Nephron progenitor cell (in vitro differentiated cells): ENCODE results near the gene PALLD.

Experiments
- DNase-seq: peaks from one replicate; pipeline ENCODE4 v3.0.0; 2021
- H3K27ac Mint-ChIP-seq: 2 replicates; pipeline ENCODE4 v1.8.0; 2021; ENCODE audit warnings: mild to moderate bottlenecking, moderate library complexity, mixed read lengths
- H3K27me3 Mint-ChIP-seq: 2 replicates; pipeline ENCODE4 v1.8.0; 2021; ENCODE audit warnings: mild to moderate bottlenecking, low read depth, mixed read lengths; ENCODE audit not compliant: poor library complexity
- H3K36me3 Mint-ChIP-seq: 2 replicates; pipeline ENCODE4 v1.8.0; 2021; ENCODE audit warnings: low read depth, mixed read lengths
- H3K4me1 Mint-ChIP-seq: 2 replicates; pipeline ENCODE4 v1.8.0; 2021; ENCODE audit warnings: mixed read lengths
- H3K4me3 Mint-ChIP-seq: 2 replicates; pipeline ENCODE4 v1.8.0; 2021; ENCODE audit warnings: mild to moderate bottlenecking, moderate library complexity, mixed read lengths
- H3K9me3 Mint-ChIP-seq: 2 replicates; pipeline ENCODE4 v1.8.0; 2021; ENCODE audit warnings: mild to moderate bottlenecking, moderate library complexity, mixed read lengths
- TF ChIP-seq, protein P1 (sequence below): fragments of 200-600 bp; sonication (generic); IDR thresholded peaks from 2 replicates; pipeline ENCODE4 v1.5.0; 2021; ENCODE audit warnings: antibody characterized with exemption

The PALLD gene

GRCh38 chr4:168535689-168536088 is 38.8 kb downstream of the PALLD start:
- Mint-ChIP-seq H3K36me3 (no peaks in the 10 kb centered on the region), H3K4me3 (no peak overlapping the region), H3K9me3 (no peaks in the 10 kb centered on the region), H3K27me3 (no peaks in the 10 kb centered on the region), H3K27ac (no peak overlapping the region), H3K4me1 (peaks cover 23% of the 10 kb centered on the region)
- TF ChIP-seq, protein P1, sequence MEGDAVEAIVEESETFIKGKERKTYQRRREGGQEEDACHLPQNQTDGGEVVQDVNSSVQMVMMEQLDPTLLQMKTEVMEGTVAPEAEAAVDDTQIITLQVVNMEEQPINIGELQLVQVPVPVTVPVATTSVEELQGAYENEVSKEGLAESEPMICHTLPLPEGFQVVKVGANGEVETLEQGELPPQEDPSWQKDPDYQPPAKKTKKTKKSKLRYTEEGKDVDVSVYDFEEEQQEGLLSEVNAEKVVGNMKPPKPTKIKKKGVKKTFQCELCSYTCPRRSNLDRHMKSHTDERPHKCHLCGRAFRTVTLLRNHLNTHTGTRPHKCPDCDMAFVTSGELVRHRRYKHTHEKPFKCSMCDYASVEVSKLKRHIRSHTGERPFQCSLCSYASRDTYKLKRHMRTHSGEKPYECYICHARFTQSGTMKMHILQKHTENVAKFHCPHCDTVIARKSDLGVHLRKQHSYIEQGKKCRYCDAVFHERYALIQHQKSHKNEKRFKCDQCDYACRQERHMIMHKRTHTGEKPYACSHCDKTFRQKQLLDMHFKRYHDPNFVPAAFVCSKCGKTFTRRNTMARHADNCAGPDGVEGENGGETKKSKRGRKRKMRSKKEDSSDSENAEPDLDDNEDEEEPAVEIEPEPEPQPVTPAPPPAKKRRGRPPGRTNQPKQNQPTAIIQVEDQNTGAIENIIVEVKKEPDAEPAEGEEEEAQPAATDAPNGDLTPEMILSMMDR = no peak
- no peak for DNase-seq

- Mint-ChIP-seq H3K27ac (peak overlapping the region; percentile 5), H3K4me3 (no peak overlapping the region), H3K9me3 (no peaks in the 10 kb centered on the region), H3K27me3 (no peaks in the 10 kb centered on the region), H3K4me1 (peaks cover 26% of the 10 kb centered on the region), H3K36me3 (no peaks in the 10 kb centered on the region)
- no peak for DNase-seq
- TF ChIP-seq, protein P1 = no peak
Observed at GRCh38 chr4:168536448-168536847, 39.6 kb downstream of the PALLD start.

DNA sequence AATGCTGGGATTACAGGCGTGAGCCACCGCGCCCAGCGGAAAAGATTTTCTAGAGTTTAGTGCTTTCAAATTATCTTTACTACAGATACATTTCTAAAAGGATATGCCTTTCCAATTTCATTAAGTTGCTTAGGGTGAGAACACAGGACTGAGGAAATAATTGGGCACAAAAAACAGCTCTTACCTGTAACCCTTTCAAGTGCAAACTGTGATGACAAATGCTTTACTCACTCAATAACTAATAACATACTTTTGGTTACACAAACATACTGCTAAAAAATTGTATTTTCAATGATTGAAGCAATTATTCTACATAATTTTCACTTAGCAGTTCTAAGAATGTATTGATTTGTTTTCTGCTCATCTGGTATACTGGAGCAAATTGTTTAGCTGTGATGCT is 40.2 kb downstream of the PALLD start:
- no peak overlapping the region for H3K27ac Mint-ChIP-seq
- no peaks in the 10 kb centered on the region for H3K9me3 Mint-ChIP-seq
- TF ChIP-seq, protein P1 = no peak
- DNase-seq = no peak
- no peaks in the 10 kb centered on the region for H3K27me3 Mint-ChIP-seq
- H3K4me3 Mint-ChIP-seq = no peak overlapping the region
- peaks cover 26% of the 10 kb centered on the region for H3K4me1 Mint-ChIP-seq
- no peaks in the 10 kb centered on the region for H3K36me3 Mint-ChIP-seq

- DNase-seq = no peak
- Mint-ChIP-seq H3K9me3 (no peaks in the 10 kb centered on the region), H3K27ac (no peak overlapping the region), H3K36me3 (no peaks in the 10 kb centered on the region), H3K4me3 (no peak overlapping the region), H3K4me1 (peaks cover 26% of the 10 kb centered on the region), H3K27me3 (no peaks in the 10 kb centered on the region)
- TF ChIP-seq, protein P1 = no peak
Observed at GRCh38 chr4:168537571-168537970, 40.7 kb downstream of the PALLD start.

- H3K36me3 Mint-ChIP-seq = no peaks in the 10 kb centered on the region
- no peak for DNase-seq
- TF ChIP-seq, protein P1 = no peak
- peaks cover 26% of the 10 kb centered on the region for H3K4me1 Mint-ChIP-seq
- no peaks in the 10 kb centered on the region for H3K27me3 Mint-ChIP-seq
- H3K4me3 Mint-ChIP-seq = no peak overlapping the region
- no peaks in the 10 kb centered on the region for H3K9me3 Mint-ChIP-seq
- peak overlapping the region; percentile 21 for H3K27ac Mint-ChIP-seq
Observed at GRCh38 chr4:168538632-168539031, 41.8 kb downstream of the PALLD start.

- H3K9me3 Mint-ChIP-seq = no peaks in the 10 kb centered on the region
- no peak overlapping the region for H3K4me3 Mint-ChIP-seq
- H3K27ac Mint-ChIP-seq = peak overlapping the region; percentile 52
- H3K36me3 Mint-ChIP-seq = no peaks in the 10 kb centered on the region
- peaks cover 26% of the 10 kb centered on the region for H3K4me1 Mint-ChIP-seq
- TF ChIP-seq, protein P1 = no peak
- no peak for DNase-seq
- H3K27me3 Mint-ChIP-seq = no peaks in the 10 kb centered on the region
Observed at GRCh38 chr4:168540086-168540485, 43.2 kb downstream of the PALLD start.
